Measurements from ENCODE around the gene PTPRC.

PTPRC gene

GRCh38 chr1:198607714-198608113 lies 31.1 kb upstream of the PTPRC start:
- no peak for DNase-seq (ENCODE audit: extremely low spot score)
- ChIA-PET POLR2A (no interaction called here), CTCF (interaction anchor here (1.7 to 6.9 kb wide), 2 partner anchors 9 to 13 kb away, joined by 4 to 50 read pairs; no protein-coding TSS in a partner anchor)
- TF ChIP-seq, protein P1, sequence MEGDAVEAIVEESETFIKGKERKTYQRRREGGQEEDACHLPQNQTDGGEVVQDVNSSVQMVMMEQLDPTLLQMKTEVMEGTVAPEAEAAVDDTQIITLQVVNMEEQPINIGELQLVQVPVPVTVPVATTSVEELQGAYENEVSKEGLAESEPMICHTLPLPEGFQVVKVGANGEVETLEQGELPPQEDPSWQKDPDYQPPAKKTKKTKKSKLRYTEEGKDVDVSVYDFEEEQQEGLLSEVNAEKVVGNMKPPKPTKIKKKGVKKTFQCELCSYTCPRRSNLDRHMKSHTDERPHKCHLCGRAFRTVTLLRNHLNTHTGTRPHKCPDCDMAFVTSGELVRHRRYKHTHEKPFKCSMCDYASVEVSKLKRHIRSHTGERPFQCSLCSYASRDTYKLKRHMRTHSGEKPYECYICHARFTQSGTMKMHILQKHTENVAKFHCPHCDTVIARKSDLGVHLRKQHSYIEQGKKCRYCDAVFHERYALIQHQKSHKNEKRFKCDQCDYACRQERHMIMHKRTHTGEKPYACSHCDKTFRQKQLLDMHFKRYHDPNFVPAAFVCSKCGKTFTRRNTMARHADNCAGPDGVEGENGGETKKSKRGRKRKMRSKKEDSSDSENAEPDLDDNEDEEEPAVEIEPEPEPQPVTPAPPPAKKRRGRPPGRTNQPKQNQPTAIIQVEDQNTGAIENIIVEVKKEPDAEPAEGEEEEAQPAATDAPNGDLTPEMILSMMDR (IDR thresholded peaks at IDR 0.05; ENCODE audit: control extremely low read depth, extremely low read depth, low read depth, missing control alignments): no peak

DNA sequence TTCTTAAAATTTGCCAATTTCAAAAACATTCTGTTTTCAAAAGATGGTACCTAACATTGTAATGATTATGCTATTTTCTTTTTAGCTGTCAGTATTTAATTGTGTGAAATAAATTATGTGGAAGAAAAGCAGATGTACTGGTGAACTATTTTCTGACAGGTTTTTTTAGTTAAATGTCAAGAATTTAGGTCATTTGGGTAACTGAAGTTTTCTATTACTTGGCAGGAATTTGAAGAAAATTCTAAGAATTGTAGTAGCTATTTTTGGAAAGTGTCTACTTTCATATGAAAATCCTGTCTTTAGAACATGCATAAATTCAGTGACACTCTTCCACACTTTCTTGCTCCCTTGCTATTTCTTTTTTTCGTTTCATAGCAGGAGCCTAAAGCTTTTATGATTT lies 28.5 kb upstream of the PTPRC start:
- no peak for DNase-seq (ENCODE audit: extremely low spot score)
- POLR2A ChIA-PET: interaction anchor here (0.5 kb wide), 1 partner anchor 46 kb away, joined by 5 read pairs; no protein-coding TSS in a partner anchor
- CTCF ChIA-PET: interaction anchor here (0.7 to 6.9 kb wide), 5 partner anchors 10 to 41 kb away, joined by 3 to 50 read pairs (median 7); no protein-coding TSS in a partner anchor
- TF ChIP-seq, protein P1 (IDR thresholded peaks at IDR 0.05; ENCODE audit: control extremely low read depth, extremely low read depth, low read depth, missing control alignments): no peak

DNA sequence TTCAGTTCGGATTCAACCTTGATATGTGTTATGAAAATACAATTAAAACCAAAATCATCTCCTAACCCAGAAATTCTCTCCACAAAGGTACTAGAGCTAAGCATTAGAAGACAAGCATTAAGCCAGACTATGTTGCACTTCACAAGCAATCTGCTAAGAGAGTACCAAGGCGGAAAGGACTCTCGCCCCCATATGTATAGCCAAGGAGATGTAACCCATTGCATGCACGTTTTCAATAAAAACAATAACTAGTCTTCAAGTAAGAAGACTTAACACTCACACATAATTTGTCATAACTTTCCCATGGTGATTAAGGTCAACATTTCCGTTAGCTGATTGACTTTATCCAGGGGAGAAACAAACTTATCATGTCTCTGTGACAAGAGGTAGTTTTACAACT lies 27.6 kb upstream of the PTPRC start:
- ChIA-PET CTCF (interaction anchor here (2.0 to 6.9 kb wide), 4 partner anchors 10 to 40 kb away, joined by 7 to 50 read pairs (median 8); no protein-coding TSS in a partner anchor), POLR2A (no interaction called here)
- no peak for DNase-seq (ENCODE audit: extremely low spot score)
- TF ChIP-seq, protein P1 (IDR thresholded peaks at IDR 0.05; ENCODE audit: control extremely low read depth, extremely low read depth, low read depth, missing control alignments): no peak

DNA sequence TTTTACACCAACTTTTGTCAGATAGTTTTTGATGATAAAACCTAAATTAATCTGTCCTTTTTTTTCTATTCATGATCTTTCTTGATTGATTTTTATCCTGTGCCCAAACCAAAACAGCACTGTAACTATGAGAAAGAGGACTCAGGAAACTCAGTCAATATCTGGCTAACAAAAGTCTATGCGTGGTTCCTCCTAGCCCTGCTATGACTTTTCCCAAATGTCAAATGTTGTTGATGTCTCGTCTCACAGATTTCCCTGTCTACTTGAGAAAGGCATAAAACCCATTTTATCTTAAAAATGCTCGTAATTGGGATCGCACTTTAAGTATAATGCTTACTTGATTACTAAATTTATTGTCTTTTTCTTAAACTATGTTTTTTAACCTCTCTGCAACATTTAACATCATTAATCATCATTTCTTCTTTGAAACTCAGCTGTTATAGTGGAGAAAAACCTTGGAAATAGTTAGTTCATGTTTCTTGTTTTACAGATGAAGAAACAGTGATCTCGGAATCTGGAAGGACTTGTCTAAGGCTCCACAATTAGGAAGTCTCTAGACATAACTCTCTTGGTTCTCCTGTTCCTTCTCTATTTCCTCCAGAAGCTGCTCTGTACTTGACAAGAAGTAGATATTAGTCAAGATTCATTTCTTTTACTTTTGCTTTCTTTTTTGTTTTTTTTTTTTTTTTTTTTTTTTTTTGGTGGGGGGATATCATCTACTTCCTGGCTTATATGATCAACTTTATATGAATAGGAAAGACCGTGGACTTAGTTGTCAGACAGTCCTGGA lies 26.2 kb upstream of the PTPRC start:
- TF ChIP-seq, protein P1 (IDR thresholded peaks at IDR 0.05; ENCODE audit: control extremely low read depth, extremely low read depth, low read depth, missing control alignments): no peak
- DNase-seq (ENCODE audit: extremely low spot score): no peak
- POLR2A ChIA-PET: no interaction called here
- CTCF ChIA-PET: interaction anchor here (1.6 kb wide), 1 partner anchor 10 kb away, joined by 3 read pairs; no protein-coding TSS in a partner anchor

- ChIA-PET CTCF (interaction anchor here (1.0 to 1.3 kb wide), 2 partner anchors 8 to 11 kb away, joined by 3 read pairs; no protein-coding TSS in a partner anchor), POLR2A (no interaction called here)
- no peak for DNase-seq (ENCODE audit: extremely low spot score)
- TF ChIP-seq, protein P1 (IDR thresholded peaks at IDR 0.05; ENCODE audit: control extremely low read depth, extremely low read depth, low read depth, missing control alignments): no peak
These were observed 21.4 kb upstream of the PTPRC start for GRCh38 chr1:198617406-198617805.

DNA sequence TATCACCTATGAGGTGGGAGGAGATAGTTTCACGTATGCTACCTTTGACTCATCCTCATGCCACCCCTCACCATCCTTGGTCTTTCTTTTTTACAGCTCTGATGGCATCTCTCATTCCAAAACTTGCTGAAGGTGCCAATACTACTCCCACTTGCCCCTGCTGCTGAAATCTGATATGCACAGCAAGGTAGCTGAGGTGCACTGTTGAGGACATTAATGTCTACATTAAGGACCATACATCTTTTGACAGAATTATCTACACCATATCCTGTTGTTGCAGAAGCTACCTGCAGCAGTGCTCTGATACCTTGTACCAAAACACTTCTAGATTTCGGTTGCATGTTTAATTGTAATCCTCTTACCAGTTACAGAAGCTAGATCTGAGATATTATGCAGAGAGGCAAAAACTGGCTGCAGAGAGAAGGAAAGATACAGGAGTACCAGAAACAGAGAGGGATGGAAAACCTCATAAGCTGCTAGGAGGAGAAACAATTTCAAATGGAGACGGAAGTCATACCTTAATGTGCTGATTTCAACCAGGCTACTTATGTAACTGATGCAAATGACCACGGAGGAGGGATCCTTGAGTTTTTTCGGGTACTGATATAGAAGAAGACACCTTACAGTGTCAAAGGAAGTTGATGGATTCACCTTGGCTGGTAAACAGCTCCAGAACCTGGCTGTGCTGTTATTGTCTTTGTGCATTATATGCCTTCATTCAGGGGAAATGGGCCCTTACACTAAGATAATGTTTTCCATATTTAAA lies 19.3 kb upstream of the PTPRC start:
- TF ChIP-seq, protein P1 (IDR thresholded peaks at IDR 0.05; ENCODE audit: control extremely low read depth, extremely low read depth, low read depth, missing control alignments): no peak
- CTCF ChIA-PET: interaction anchor here (0.9 to 4.3 kb wide), 6 partner anchors 11 to 65 kb away, joined by 3 to 50 read pairs (median 6); no protein-coding TSS in a partner anchor
- POLR2A ChIA-PET: interaction anchor here (0.6 to 1.4 kb wide), 3 partner anchors 14 to 59 kb away, joined by 3 to 4 read pairs (median 3); no protein-coding TSS in a partner anchor
- no peak for DNase-seq (ENCODE audit: extremely low spot score)
